Spleen (tissue), 7 donors: ENCODE data around the gene KSR2.

Source experiments
- POLR2A ChIP-seq, 3 donors: fragments of 450-650 bp; IDR thresholded peaks; one replicate each; pipeline ENCODE4 v1.5.1; 2017; ENCODE audit warnings: antibody characterized with exemption in 3 of 3, mild to moderate bottlenecking in 1 of 3
- POLR2AphosphoS5 ChIP-seq, 3 donors: sonication (generic); formaldehyde crosslinking; IDR thresholded peaks; one replicate each; pipeline ENCODE4 v1.5.1; 2017; ENCODE audit warnings: antibody characterized with exemption in 3 of 3
- TF ChIP-seq, protein P1 (sequence below), 11 experiments: fragments of 200-600 bp in 7 of 11; fragments of 450-650 bp in 4 of 11; sonication (generic) in 4 of 11; IDR thresholded peaks in 8 of 11; conservative IDR thresholded peaks in 3 of 11; 1 replicate in 7 of 11; 2 replicates in 4 of 11; pipeline versions ENCODE4 v1.4.0 to v1.8.0; 2016 to 2021; ENCODE audit warnings: antibody characterized with exemption in 11 of 11, inconsistent platforms in 4 of 11, mild to moderate bottlenecking in 1 of 11
- donor health status: DM: no; HTN: no; CAD: no; lungs with moderate emphysema.
- donor health status: DM: no; HTN: no; CAD: no.
- donor health status: DM: no; HTN: no; CAD: no.

DNA sequence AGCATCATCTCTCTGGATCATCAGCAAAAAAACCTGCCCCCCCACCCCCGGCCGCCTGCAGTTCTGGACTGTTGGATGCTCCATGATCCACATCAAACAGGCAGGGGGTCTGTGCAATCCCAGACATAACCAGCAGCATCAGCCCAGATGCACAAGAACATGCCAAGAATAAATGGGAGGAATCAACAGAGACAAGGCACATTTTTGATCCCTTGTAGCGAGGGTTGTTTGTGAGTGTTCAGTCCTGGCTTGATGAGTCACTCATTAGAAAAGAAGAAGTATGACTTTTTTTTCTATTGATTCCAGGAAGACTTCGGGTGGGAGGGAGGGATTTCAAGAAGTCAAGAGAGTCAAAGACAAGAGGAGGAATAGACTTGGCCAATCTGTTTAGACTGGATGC lies 244.2 kb downstream of the KSR2 start:
- TF ChIP-seq, protein P1, sequence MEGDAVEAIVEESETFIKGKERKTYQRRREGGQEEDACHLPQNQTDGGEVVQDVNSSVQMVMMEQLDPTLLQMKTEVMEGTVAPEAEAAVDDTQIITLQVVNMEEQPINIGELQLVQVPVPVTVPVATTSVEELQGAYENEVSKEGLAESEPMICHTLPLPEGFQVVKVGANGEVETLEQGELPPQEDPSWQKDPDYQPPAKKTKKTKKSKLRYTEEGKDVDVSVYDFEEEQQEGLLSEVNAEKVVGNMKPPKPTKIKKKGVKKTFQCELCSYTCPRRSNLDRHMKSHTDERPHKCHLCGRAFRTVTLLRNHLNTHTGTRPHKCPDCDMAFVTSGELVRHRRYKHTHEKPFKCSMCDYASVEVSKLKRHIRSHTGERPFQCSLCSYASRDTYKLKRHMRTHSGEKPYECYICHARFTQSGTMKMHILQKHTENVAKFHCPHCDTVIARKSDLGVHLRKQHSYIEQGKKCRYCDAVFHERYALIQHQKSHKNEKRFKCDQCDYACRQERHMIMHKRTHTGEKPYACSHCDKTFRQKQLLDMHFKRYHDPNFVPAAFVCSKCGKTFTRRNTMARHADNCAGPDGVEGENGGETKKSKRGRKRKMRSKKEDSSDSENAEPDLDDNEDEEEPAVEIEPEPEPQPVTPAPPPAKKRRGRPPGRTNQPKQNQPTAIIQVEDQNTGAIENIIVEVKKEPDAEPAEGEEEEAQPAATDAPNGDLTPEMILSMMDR (IDR thresholded peaks at IDR 0.05 in 8 of 11, conservative IDR thresholded peaks at IDR 0.05 in 3 of 11): no peak
- no peak for TF ChIP-seq POLR2A (IDR thresholded peaks at IDR 0.05)
- TF ChIP-seq POLR2AphosphoS5 (IDR thresholded peaks at IDR 0.05): no peak
